Mesenteric fat pad (tissue), 1 donor: Measurements from ENCODE around the gene LRRC61. TPM values are rescaled to one million over a fixed set of nuclear protein-coding genes. Genes with fewer than 3 reads are reported as not detected.
"Not testable (repeated sequence)": the region's sequence is repeated elsewhere in the genome, so short reads cannot be mapped to it uniquely, and the experiment has no call there.

ENCODE experiments used
- DNase-seq: peaks from one replicate; pipeline ENCODE4 v3.0.0-alpha.2; 2020; ENCODE audit warnings: low spot score
- total RNA-seq: library from RNA; stranded (reverse); fragmentation: NEBNext Ultra II Directional; extraction: Animal tissue kit (Norgen Biotek cat#: 25700); gene quantifications from one replicate; pipeline ENCODE4 v1.2.1, GENCODE V29; 2021
- donor health status: DM: yes; HTN: yes; CAD: no.

LRRC61 gene
- total RNA-seq, 1 donor from 2014 or later, result 3.9 TPM

GRCh38 chr7:150381096-150381495 is 57.9 kb downstream of the LRRC61 start:
- no peak for DNase-seq

- no peak for DNase-seq
Measured at GRCh38 chr7:150381785-150382122, 58.6 kb downstream of the LRRC61 start.

GRCh38 chr7:150382123-150382843 is 59.1 kb downstream of the LRRC61 start:
- no peak for DNase-seq

DNA sequence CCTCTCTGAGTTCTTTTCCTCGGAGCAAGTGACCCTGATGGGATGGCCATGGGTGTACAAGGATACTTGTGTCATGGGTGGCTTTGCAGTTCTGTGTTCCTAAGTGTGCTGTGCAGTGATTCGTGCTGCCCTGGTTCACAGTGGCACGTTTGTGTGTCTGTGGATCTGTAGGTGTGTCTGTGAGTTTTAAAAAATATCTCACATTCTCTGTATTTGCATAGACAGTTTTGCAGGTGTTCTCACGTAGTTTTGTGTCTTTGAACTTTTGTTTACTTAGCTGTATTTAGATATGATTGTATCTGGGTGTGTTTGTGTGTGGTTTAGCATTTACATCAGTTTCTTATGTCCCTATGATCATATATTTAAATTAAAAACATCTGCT is 59.7 kb downstream of the LRRC61 start:
- DNase-seq, result no peak

DNA sequence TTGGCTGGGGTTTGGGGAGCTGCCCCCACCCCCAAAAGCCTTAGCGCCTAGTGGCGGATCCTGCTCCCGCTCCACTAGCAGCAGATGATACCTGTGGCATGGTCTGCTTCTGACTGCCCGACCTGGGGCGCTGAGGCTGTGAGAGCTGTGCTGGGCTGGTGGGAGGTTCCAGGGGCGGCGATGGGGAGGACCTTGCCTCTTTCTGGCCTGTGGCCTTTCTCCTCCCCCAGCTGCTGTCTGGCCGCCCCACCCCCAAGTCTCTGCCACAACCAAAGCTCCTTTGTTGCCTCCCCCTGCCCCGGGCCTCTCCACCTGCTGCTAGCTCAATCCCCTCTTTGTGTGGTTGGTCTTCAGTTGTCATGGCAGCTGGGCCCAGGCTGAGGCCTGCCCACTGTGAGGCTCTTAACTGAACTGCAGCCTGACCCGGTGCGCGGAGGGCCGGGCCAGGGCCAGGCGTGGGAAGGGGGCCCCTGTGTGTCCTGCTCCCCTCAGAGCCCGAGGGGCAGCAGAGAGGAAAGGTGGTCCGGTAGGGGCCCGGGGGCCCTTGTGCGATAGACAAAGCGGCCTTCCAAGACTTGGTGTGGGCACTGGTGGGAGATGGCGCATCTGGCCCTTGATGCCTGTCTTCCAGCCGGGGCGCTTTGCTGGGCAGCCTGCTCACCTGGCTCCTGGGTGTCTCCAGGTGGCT is 60.7 kb downstream of the LRRC61 start:
- no peak for DNase-seq

DNA sequence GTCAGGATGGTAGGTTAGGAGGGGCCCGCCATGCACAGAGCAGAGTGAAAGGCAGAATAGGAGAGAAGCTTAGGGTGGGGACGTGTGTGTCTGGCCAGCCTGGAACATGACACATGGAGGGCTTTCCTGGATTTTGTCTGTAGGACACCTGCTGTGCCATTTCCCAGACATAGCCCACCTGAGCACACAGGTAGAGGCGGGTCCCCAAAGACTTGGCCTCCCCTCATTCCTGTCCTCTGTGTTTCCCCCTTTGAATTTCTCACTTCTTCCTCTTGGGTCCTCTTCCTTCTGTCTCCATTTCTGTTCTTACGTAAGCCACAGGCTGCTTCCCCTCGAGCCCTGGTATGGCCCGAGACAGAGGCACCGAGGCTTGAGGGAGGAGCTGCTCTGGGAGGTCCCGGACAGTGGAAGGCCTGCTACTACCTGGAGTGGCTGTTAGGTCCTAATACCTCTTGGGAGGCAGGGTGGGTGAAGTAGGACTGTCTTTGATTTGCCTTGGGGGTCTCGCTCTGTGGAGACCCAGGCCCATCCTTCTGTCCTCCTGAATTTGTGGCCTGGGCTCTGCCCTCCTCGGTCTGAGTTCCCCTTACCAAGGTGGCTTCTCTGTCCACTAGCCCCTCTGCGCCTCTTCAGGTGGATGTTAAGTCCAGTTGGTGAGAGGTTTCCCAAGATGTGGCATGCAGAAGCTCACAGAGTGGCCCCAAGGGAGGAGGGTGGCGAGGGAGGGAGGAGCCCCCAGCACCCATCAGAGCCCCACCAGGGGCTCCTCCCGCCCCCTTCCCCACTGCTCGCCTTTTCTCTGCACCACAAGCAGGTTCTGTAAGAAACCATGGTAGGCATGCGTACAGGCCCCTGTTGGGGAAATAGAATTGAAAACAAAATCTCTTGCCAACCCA is 61.5 kb downstream of the LRRC61 start:
- DNase-seq, result no peak

DNA sequence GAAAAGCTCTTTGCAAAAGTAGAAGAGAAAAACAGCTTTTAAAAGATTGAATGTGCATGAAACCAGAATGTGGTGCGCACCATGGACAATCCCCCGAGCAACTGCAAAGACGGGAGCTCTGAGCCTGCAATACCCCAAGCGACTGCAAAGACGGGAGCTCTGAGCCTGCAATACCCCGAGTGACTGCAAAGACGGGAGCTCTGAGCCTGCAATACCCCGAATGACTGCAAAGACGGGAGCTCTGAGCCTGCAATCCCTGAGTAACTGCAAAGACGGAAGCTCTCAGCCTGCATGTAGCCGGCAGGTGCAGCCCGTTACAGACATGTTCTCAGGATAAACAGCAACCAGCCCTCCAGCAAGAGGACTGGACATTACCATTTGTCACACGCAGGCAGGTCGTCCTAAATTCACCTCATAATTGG is 62.2 kb downstream of the LRRC61 start:
- no peak for DNase-seq

DNA sequence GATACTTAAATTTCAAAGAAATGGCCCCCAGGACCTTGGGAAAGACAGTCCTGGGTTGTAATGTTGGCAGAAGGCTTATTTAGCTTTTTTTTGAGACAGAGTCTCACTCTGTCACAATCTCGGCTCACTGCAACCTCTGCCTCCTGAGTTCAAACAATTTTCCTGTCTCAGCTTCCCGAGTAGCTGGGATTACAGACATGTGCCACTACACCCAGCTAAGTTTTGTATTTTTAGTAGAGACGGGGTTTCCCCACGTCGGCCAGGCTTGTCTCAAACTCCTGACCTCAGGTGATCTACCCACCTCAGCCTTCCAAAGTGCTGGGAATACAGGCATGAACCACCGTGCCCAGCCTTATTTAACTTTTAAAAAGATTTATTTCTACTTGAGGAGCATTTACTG is 62.7 kb downstream of the LRRC61 start:
- not testable (repeated sequence) for DNase-seq

Other genes starting within 250 kb of the LRRC61 start
- gene ACTR3C, start 190 bp downstream of the LRRC61 start, total RNA-seq, result 2.6 TPM
- gene RARRES2, start 18.3 kb downstream of the LRRC61 start, total RNA-seq, result 210 TPM
- gene REPIN1, start 45.5 kb downstream of the LRRC61 start, total RNA-seq, result 82.1 TPM
- gene ZNF775, start 56.0 kb downstream of the LRRC61 start, total RNA-seq, result 1.6 TPM
- 22.0 TPM for gene GIMAP8, start 127.3 kb downstream of the LRRC61 start, total RNA-seq
- gene GIMAP7, start 191.5 kb downstream of the LRRC61 start, total RNA-seq, result 27.3 TPM
- 49.4 TPM for gene GIMAP4, start 244.0 kb downstream of the LRRC61 start, total RNA-seq